DND-41 (cell line): ENCODE measurements around the gene NINL.

Source experiments
- ATAC-seq: fragments of 200-7000 bp; cut with Tn5 transposase; 3 replicates; pipeline ENCODE4 v1.9.1; 2021; ENCODE audit warnings: low read depth; ENCODE audit not compliant: insufficient read depth
- DNase-seq: peaks from one replicate; pipeline ENCODE4 v3.0.0-alpha.2; 2020
- H2AFZ ChIP-seq: 2 replicates; pipeline ENCODE4 v1.6.0; 2012; ENCODE audit warnings: low read depth, low read length
- H3K27ac ChIP-seq: 2 replicates; pipeline ENCODE4 v1.5.1; 2012; ENCODE audit warnings: low read length, inconsistent platforms
- H3K27me3 ChIP-seq: fragments of 200-600 bp; sonication (generic); 2 replicates; pipeline ENCODE4 v1.6.0; 2012; ENCODE audit warnings: low read length, mild to moderate bottlenecking, inconsistent platforms; ENCODE audit not compliant: insufficient read depth, poor library complexity
- H3K36me3 ChIP-seq: 2 replicates; pipeline ENCODE4 v1.5.1; 2012; ENCODE audit warnings: low read length, inconsistent platforms; ENCODE audit not compliant: insufficient read depth
- H3K4me1 ChIP-seq: 2 replicates; pipeline ENCODE4 v1.5.1; 2012; ENCODE audit warnings: mild to moderate bottlenecking, low read length; ENCODE audit not compliant: insufficient read depth
- H3K4me2 ChIP-seq: 2 replicates; pipeline ENCODE4 v1.6.0; 2012; ENCODE audit warnings: mild to moderate bottlenecking, moderate library complexity, low read length, inconsistent platforms; ENCODE audit not compliant: insufficient read depth
- H3K4me3 ChIP-seq, 2 experiments: fragments of 200-600 bp in 1 of 2; shearing (Covaris generic) in 1 of 2; 2 replicates each; pipeline ENCODE4 v1.5.1; 2012 to 2016; ENCODE audit warnings: inconsistent platforms in 2 of 2, low read length in 2 of 2, mild to moderate bottlenecking in 2 of 2, low read depth in 1 of 2, moderate library complexity in 1 of 2
- H3K79me2 ChIP-seq: 2 replicates; pipeline ENCODE4 v1.6.0; 2012; ENCODE audit warnings: low read length, inconsistent platforms; ENCODE audit not compliant: insufficient read depth
- H3K9ac ChIP-seq: 2 replicates; pipeline ENCODE4 v1.6.0; 2012; ENCODE audit warnings: low read depth, mild to moderate bottlenecking, inconsistent platforms, low read length, moderate library complexity
- H3K9me3 ChIP-seq: 2 replicates; pipeline ENCODE4 v1.5.1; 2012; ENCODE audit warnings: low read length, moderate library complexity, mild to moderate bottlenecking, inconsistent platforms; ENCODE audit not compliant: insufficient read depth, severe bottlenecking
- H4K20me1 ChIP-seq: 2 replicates; pipeline ENCODE4 v1.6.0; 2012; ENCODE audit warnings: low read length; ENCODE audit not compliant: insufficient read depth
- EZH2 ChIP-seq: IDR thresholded peaks from 3 replicates; pipeline ENCODE4 v1.6.1; 2012; ENCODE audit warnings: borderline replicate concordance, low read depth, mild to moderate bottlenecking, moderate library complexity, low read length, inconsistent platforms; ENCODE audit not compliant: severe bottlenecking
- TF ChIP-seq, protein P1 (sequence below): IDR thresholded peaks from 2 replicates; pipeline ENCODE4 v1.5.1; 2012; ENCODE audit warnings: borderline replicate concordance, low read length, moderate library complexity, mild to moderate bottlenecking; ENCODE audit not compliant: poor library complexity, severe bottlenecking; ENCODE audit errors: extremely low read depth

NINL gene

DNA sequence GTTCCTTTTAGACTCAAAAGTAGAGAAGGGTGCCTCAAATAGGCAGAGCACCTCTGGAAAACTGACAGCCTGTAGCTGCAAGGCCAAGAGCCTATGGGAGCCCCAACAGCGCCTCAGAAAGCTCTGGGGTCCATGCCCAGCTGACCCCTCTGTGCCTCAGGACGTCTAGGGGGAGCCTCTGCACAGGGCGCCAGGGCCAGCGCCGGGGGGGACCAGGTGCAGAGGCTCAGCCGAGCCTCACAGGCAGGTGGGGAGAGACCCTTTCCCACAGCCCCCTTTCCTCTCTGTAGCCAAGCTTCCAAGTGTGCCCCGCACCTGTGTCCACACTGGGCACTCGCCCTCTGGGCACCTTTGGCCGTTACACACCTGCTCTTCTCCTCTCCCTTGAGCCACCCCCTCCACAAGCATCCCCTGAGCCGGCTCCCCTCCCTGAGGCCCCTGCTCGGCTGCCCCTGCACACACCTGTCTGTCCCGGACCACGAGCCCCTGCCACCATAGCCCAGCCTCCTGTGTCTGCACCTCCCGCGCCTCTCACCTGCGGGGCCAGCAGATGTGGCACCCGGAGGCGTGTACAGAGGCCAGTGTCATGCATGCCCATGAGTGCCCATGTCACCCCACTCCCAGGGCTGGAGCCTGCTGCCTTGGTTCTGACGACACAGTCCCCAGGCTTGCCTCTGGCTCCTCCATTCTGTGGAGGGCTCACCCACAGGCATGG is 124.6 kb downstream of the NINL start:
- ATAC-seq, result no peak; the same call in 2 of the 3 replicates
- Histone ChIP-seq H3K4me2 (no peak overlapping the region), H3K36me3 (peaks cover 60% of the 10 kb centered on the region), H3K27ac (0 out of 2 replicates have a peak overlapping the region, but pooled peaks have one; percentile 14), H3K4me3 (no peak overlapping the region), H3K9me3 (no peaks in the 10 kb centered on the region), H3K4me1 (no peaks in the 10 kb centered on the region), H2AFZ (no peak overlapping the region), H3K9ac (no peak overlapping the region), H4K20me1 (no peaks in the 10 kb centered on the region), H3K79me2 (no peaks in the 10 kb centered on the region), H3K27me3 (no peaks in the 10 kb centered on the region)
- DNase-seq, result no peak
- no peak for TF ChIP-seq EZH2
- TF ChIP-seq, protein P1, sequence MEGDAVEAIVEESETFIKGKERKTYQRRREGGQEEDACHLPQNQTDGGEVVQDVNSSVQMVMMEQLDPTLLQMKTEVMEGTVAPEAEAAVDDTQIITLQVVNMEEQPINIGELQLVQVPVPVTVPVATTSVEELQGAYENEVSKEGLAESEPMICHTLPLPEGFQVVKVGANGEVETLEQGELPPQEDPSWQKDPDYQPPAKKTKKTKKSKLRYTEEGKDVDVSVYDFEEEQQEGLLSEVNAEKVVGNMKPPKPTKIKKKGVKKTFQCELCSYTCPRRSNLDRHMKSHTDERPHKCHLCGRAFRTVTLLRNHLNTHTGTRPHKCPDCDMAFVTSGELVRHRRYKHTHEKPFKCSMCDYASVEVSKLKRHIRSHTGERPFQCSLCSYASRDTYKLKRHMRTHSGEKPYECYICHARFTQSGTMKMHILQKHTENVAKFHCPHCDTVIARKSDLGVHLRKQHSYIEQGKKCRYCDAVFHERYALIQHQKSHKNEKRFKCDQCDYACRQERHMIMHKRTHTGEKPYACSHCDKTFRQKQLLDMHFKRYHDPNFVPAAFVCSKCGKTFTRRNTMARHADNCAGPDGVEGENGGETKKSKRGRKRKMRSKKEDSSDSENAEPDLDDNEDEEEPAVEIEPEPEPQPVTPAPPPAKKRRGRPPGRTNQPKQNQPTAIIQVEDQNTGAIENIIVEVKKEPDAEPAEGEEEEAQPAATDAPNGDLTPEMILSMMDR, result no peak

DNA sequence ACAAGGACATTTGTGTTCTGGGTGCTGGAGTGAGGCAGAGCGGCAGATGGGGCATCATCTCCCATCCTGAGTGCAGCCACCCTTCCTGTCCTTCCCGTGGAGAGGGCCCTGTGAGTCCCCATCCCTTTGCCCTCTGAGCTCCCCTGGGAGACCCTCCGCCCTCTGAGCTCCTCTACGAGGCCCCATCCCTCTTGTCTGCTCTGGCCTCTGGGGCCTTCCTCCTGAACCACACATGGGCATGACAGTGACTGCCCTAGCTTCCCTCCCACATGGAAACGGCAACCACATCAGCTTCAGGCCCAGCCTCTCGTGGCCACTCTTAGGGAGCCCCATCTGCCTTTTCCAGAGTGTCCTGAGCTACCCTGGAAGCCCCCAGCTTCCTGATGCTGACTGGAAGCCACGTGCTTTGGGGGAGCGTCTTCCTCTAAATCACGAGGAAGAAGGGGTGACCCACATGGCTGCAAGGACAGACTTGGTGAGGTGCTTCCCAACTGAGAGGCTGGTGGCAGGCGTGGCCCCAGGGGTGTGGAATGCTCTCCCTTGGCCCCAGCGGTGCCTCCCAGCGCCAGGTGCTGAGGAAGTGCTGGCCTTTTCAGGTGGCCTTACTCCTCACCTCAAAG is 125.3 kb downstream of the NINL start:
- Histone ChIP-seq H3K9me3 (no peaks in the 10 kb centered on the region), H3K4me2 (no peak overlapping the region), H3K79me2 (no peaks in the 10 kb centered on the region), H3K4me3 (no peak overlapping the region), H2AFZ (no peak overlapping the region), H3K36me3 (peaks cover 58% of the 10 kb centered on the region), H3K9ac (no peak overlapping the region), H4K20me1 (no peaks in the 10 kb centered on the region), H3K27ac (0 out of 2 replicates have a peak overlapping the region, but pooled peaks have one; percentile 14), H3K27me3 (no peaks in the 10 kb centered on the region), H3K4me1 (no peaks in the 10 kb centered on the region)
- ATAC-seq (no peak), DNase-seq (no peak)
- TF ChIP-seq, protein P1, result no peak
- TF ChIP-seq EZH2, result no peak

DNA sequence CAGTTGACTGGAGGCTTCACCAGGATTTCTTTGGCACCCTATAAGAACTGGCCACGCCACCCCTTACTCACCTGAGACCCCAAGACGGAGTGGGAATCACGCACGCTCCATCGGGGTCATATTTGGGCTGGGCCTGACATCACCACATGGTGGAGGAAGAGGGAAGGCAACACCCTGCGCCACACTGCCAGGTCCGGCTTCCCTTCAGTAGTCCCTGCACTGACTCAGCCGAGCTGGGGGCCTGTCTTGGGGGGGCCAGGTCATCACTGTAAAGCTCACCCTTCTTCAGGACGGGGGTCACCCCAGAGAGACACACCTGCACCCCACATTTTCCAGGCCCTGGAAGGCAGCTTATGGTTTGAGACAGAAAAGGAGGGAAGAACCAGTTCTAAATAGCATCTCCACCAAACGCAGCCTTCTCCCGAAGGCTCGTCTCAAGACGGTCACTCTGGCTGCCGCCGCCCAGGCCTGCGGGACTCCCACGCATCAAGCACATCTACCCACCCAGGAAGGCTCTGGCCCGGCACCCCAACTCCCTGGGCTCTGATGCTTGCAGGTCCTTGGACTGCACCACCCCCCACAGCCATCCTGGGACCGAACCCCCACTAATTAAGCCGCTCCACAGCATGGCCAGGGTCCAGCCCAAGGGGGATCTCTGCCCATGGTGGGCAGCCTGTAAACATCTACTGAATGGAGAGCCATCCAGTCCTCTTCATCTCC is 126.1 kb downstream of the NINL start:
- H3K27me3 ChIP-seq, result no peaks in the 10 kb centered on the region
- no peak for ATAC-seq
- no peaks in the 10 kb centered on the region for H3K79me2 ChIP-seq
- no peak overlapping the region for H3K4me3 ChIP-seq
- H4K20me1 ChIP-seq, result no peaks in the 10 kb centered on the region
- no peak overlapping the region for H3K27ac ChIP-seq
- no peak overlapping the region for H3K9ac ChIP-seq
- H3K36me3 ChIP-seq, result peaks cover 60% of the 10 kb centered on the region
- no peaks in the 10 kb centered on the region for H3K9me3 ChIP-seq
- H2AFZ ChIP-seq, result no peak overlapping the region
- H3K4me1 ChIP-seq, result no peaks in the 10 kb centered on the region
- TF ChIP-seq EZH2, result no peak
- TF ChIP-seq, protein P1, result no peak
- DNase-seq, result no peak
- no peak overlapping the region for H3K4me2 ChIP-seq
